ENCODE measurements around the gene TNNT3.

Gene TNNT3

DNA sequence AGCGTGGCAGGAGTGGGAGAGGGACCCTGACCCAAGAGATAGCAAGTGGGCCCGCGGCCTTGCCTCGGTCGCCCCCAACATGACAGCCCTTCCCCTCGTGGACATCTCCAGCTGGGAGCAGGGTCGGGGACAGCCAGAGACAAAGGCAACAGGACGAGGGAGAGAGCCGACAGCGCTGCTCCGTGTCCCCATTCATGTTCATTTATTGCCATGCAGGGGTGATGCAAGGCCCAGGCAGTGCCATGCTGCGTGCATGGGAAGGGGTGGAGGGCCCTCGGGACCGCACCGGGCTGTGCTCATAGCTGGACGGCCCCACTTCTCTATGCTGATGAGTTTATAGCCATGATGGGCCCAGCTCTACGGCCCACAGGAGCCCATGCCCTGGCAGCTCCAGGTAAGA is 40.3 kb downstream of the TNNT3 start:
- no peak for ATAC-seq

DNA sequence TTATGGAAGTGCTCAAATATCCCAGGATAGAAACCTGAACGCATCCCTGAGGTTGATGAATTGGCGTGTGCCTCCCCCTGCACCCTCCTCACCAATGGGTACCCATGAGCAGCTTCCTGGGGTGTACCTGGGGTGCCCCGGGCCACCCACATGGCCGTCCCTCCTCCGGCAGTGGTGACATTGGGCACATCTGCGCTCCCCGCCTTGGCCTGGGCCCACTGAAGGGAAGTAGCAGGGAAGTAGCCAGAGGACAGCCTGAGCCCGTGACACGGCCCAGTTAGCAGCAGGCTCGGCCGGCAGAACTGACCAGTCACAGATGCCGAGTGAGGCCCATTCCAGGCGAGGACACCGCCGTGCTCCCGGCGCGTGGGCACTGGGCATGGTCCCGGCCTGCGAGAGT is 44.4 kb downstream of the TNNT3 start:
- ATAC-seq = no peak

DNA sequence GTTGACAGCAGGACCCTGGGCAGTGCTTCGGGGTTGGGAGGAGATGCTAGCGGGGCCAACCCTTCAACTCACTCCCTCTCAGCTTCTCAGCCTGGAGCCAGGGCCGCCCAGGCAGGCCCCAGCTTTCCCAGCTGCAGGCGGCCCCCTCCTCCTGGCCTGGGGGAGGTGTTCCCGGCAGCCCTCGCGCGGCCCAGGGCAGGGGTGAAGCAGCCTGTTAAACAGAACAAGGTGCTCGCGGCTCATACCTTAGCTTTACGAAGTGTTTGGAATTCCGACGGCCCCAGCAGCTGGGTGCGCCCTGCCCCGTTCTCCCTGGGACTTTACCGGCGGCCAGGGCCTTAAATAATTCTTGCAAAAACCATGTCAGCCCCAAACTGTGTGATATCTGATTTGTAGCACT is 44.8 kb downstream of the TNNT3 start:
- no peak for ATAC-seq

DNA sequence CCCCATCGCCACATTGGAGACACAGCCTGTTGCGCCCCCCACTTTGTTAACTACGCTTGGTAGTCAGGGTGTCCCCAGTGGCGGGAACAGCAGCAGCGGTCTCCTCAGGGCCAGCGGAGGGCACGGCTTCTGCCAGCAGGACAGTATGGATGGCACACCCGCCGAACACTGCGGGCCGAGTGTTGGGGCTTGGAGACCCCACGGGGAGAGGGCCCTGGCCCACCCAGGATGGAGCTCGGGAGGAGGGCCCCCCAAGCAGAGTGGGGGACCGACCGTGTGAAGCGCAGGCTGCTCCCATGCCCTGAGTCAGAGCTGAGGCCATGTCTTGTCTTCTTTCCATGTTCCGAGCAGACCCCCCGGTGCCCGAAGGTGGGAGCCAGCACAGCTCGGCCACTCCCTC is 45.5 kb downstream of the TNNT3 start:
- no peak for ATAC-seq

DNA sequence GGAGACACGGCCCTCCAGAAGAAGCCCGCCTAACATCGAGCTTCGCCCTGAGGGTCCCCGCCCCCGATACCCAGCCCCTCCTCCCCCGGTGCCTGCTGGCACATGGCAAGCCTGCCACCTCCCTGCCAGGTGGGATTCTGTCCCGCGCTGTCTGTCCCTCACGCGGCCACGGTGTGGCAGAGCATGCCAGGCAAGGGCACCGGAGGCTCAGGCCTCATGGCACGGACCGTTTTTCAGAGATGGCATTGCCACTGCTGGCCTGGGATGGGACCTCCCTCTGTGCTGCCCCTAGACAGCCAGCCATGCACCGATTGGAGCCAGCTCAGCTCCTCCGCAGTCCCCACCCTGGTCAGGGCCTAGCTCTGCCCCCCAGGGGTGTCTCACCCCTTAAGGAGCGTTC is 47.0 kb downstream of the TNNT3 start:
- ATAC-seq = no peak

DNA sequence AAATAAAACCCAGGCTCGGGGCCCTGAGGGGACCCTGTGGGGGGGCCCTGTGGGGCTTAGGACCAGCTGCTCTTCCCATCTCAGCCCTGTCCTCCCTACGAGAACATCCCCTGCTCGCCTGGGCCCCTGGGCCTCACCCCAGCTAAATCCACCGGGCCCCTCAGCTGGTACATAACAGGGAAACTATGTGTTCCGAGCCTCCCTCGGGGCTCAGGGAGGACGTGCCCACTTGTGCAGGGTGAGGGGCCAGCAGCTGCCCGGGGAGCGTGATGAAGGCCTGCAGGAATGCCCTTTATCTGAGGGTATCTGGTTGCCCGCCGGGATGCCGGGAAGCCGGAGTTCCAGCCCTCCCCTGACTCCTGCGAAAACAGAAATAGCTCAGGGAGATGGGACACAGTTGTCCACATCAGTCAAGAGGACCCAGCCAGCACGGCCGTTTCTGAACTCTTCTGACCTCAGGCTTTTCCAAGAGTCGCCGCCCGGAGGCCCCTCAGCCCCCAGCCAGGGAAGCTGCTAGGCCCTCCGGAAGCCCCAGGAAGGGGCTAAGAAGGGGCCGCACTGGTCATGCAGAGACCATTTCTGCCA is 48.2 kb downstream of the TNNT3 start:
- no peak for ATAC-seq

DNA sequence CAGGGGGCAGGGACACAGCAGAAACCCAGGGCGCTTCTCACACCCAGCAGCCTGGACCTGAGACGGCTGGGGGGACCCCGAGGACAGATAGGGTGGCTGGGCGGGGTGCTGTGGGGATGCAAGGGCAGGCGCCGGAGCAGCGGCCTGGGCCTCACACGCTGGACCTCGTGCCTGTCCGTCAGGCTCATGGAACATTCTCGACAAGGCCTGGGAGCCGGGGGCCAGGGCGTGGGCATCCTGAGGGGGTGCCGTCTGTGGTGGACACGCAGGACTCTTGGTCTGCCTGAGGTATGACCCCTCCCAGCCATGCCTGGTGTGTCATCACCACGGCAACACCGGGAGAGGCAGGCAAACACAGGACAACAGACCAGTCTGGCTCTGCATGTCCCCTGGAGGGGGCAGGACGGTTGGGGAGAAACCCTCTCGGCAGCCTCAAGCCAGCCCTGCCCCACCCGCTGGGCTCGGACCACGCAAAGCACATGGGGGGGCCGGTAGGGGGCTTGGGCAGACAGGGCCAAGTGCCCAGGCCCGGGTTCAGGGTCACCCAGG is 49.0 kb downstream of the TNNT3 start:
- no peak for ATAC-seq

DNA sequence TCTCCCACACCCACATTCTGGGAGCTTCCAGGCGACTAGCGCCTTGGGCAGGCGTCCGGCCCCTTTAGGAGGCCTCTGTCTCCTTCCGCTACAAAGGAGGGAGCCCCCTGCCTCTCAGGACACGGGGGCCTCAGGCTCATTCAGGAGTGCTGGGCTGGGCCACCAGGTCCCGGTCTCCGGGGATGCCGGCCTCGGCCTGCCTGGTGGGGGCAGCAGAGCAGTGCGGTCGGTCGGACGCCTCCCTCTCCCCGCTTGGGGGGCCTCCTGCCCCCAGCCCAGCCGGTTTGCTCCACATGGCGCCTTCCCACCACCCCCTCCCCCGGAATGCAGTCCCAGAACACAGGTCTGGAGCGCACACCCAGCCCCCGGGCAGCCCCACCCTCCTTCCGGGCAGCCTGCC is 49.5 kb downstream of the TNNT3 start:
- ATAC-seq = no peak

DNA sequence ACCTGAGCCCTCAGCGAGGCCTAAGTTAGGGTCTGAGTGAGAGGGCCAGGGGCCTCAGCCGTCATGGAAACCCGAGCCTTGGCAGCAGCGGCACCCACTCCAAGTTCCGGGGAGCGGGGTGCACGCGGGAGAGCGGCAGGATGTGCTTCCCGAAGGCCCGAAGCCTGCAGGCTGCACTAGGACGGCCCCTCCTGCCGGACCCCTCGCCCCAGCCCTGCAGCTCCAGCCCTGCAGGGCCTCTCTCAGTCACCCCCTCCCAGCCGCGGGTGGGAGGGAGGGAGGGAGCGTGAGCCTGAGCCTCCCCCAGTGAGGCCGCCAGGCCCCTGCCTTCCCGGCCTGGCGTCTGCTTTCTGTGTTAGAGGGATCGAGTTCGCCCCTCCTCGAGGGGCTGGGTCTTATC is 50.3 kb downstream of the TNNT3 start:
- no peak for ATAC-seq

DNA sequence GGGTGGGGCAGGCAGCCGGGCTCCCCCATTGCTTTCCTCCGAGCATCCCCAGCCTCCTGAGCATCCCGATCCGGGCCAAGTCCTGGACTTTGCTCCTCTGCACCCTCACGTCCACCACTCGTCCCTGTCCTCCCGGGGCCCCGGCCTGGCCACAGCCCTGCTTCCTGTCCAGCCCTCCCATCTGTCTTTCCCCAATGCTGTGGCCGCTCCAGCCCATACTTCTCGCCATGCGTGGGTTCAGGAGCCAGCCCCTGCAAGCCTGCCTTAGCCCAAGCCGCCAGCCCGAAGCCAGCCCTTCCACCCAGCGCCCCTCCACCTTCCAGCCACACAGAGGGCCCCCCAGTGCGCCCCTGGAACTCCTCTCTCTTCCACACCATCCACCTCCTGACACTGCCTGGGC is 51.5 kb downstream of the TNNT3 start:
- ATAC-seq = no peak

DNA sequence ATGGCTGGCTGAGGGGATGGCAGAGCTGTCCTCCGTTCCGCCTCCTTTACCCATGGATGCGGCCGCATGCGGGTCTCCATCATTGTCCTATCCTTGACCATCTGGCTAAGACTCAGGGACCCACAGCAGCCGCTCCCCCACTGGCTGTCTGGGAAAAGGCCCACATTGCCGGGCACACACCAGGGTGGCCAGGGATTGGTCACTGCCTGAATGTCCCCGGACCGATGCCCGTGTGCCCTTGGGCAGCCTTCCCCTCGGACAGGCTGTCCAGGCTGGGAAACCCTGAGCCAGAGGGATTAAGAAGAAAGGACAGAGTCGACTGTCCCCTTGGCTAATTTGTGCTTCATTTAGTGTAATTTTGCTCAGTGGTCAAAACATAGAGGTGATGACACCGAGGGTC is 55.7 kb downstream of the TNNT3 start:
- ATAC-seq = no peak

DNA sequence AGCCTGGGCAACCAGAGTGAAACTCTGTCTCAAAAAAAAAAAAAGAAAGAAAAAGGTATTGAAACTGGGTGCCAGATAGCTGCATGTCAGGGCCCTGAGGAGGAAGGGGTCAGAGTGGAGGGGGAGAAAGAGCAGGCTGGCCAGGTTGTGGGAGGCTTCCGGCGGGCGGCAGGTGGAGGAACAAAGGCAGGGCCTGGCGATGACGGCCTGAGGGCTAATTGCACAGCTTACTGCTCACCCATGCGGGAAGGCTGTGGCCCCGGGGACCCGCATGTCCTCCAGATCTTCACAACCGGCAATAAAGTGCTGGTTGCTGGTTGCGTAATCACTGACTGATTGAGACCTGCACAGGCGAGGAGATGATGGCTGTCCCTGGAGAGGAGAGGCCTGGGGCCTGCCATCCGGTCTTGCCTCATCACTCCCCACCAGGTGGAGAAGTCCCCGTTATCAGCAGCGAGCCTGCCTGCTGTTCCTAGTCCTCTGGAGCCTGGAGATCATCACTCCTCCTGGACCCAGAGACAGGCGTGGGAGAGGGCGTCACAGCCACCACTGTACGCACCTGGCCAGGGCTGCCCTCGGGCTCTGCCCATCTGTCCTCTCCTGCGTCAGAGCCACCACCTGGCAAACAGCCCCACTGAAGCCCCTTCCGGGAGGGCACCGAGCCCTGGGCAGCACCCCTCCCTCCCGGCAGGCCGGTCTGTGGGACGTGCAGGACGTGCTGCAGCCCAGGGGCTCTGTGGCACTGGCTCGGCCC is 59.4 kb downstream of the TNNT3 start:
- ATAC-seq = no peak

DNA sequence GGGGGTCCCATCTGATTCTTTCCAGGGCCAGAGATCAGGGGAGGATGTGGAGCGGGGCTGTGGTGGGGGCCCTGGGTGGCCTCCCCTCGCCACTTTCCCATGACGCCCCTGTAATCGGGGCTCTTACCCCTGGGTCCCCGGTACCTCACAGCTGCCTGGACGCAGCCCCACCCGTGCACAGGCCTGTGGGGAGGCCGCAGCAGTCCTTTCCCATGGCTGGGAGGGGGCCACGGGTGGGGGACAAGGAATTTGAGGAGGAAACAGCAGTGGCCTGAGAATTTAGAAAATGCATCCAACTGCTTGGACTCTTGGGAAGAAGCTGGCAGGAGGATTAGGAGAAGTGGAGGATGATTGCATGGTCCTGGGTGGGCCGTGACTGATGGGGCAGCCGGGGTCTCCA is 60.1 kb downstream of the TNNT3 start:
- no peak for ATAC-seq

DNA sequence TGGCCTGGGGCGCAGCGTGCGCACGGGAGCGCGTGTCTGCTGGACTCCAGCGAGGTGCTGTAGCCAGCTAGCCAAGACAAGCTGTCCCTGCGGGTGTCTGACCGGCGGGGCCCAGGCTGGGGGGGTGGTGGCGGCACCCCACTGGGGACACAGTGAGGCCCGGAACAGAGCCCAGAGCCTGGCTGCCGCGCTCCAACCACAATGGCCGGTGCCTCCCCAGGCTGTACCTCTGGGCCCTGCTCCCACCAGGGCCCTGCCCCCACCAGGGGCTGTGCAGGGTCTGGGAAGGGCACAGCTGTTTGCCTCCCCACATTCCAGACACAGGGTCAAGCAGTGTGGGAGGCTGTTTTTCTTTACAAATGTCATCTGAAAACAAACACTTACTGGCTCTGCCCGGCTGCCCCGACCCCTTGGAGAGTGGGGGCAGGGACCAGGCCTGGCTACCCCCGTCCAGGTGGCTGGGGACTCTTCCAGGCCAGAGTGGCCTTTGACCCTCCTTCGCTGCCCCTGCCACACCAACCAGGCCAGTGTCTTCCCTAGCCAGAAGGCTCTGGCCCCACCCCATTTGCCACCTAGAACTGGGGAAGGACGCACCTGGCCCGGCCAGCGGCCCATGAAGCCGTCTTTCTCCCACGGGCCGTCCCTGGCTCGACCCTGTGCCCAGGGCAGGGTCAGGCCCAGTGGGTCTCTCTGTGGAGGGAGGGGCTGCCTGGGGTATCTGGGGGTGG is 63.5 kb downstream of the TNNT3 start:
- ATAC-seq = no peak

DNA sequence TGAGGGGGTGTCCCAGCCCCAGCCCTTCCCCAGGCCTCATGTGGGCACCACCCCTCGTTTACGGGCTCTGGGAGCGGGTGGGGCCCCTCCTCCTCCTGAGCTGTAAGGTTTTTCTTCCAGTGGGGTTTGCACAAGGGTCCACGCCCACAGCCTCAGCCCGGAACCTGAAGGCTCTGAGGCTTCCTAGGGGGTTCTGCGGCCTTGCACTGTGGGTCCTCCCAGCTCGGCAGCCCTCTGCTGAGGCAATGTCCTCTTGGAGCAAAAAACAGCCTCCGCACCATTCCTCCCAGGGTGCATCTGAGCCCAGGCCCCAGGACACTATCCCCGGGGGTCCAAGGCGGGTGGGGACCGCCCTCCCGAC is 64.1 kb downstream of the TNNT3 start:
- no peak for ATAC-seq

DNA sequence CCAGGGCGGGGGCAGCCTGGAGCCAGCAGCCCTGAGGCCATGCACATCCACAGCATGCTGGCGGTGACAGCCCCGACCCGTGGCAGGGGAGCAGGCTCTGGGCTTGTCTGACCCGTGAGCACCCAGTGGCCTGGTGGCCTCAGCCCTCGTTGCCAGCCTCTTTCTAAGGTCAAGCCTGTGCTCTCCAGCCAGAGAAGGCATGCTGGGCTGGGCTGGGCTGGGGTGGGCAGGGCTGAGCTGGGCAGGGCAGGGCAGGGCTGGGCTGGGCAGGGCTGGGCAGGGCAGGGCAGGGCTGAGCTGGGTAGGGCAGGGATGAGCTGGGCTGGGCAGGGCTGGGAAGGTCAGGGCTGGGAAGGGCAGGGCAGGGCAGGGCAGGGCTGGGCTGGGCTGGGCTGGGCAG is 67.5 kb downstream of the TNNT3 start:
- ATAC-seq = no peak

DNA sequence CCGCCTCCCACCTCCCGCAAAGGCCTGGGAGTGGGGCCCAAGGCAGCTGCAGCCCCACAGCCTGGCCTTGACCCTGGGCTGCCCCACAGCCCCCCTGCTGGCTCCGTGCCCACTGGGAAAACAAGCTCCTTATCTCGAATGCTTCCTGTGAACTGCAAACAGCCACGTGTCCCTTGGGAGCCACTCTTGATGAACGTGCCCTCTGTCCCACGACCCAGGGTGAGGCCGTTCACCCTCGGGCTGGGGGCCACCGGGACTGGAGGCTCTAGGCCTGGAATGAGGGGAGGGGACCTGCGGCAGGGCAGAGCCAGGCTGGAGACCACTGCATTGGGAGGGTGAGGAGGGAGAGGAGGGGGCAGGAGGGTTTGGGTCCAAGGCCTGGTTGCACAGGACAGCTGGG is 68.7 kb downstream of the TNNT3 start:
- ATAC-seq = no peak

Measured in activated CD4-positive, CD25-positive, alpha-beta regulatory T cell treated with anti-CD3 and anti-CD28 coated beads, Interleukin-2, amount 50 U/mL, for 24 hours (primary cell).